Natural killer cell treated with Interleukin-12 subunit alpha and Interleukin-12 subunit beta and Interleukin-15 and Interleukin-18, amount 100 ng/mL, for 72 hours (primary cell): Measurements from ENCODE around the gene SF3B6. TPM values are rescaled to one million over a fixed set of nuclear protein-coding genes. Genes with fewer than 3 reads are reported as not detected.
A peak's percentile ranks its signal among the peaks of the same experiment; 100 is the strongest.
"Not testable (repeated sequence)": the region's sequence is repeated elsewhere in the genome, so short reads cannot be mapped to it uniquely, and the experiment has no call there.

Experiments
- ATAC-seq, 2 donors: fragments of 150-1000 bp; cut with Tn5 transposase in 1 of 2; sonication (Bioruptor Pico), chemical (Tn5 transposase) in 1 of 2; 2 replicates each; pipeline ENCODE4 v1.10.0; 2021
- DNase-seq: peaks from one replicate; pipeline ENCODE4 v3.0.0; 2022; ENCODE audit warnings: low spot score
- H3K27ac Mint-ChIP-seq, 2 donors: 1 replicate in 1 of 2; 2 replicates in 1 of 2; pipeline ENCODE4 v1.8.0; 2022; ENCODE audit warnings: mixed read lengths in 2 of 2, mild to moderate bottlenecking in 1 of 2, moderate library complexity in 1 of 2
- H3K27me3 Mint-ChIP-seq, 2 donors: 1 replicate in 1 of 2; 2 replicates in 1 of 2; pipeline ENCODE4 v1.8.0; 2022; ENCODE audit warnings: mixed read lengths in 2 of 2
- H3K36me3 Mint-ChIP-seq: one replicate; pipeline ENCODE4 v1.8.0; 2022; ENCODE audit warnings: mixed read lengths
- H3K4me1 Mint-ChIP-seq, 2 donors: 1 replicate in 1 of 2; 2 replicates in 1 of 2; pipeline ENCODE4 v1.8.0; 2022; ENCODE audit warnings: low read depth in 2 of 2, mixed read lengths in 2 of 2, mild to moderate bottlenecking in 1 of 2
- H3K4me3 Mint-ChIP-seq: one replicate; pipeline ENCODE4 v1.8.0; 2022; ENCODE audit warnings: mixed read lengths
- H3K9me3 Mint-ChIP-seq: 2 replicates; pipeline ENCODE4 v1.8.0; 2022; ENCODE audit warnings: mixed read lengths
- total RNA-seq, 2 donors: library from RNA; stranded (reverse); gene quantifications; one replicate each; pipeline ENCODE4 v1.2.3, GENCODE V29; 2022

SF3B6 gene
- total RNA-seq: 10 to 100 TPM; 83.1 to 85.8 TPM

GRCh38 chr2:24075915-24076848 is at the start of gene SF3B6:
Gene SF3B6 (minus strand): TSS chr2:24076326. CDS start chr2:24076229, 97 bp downstream.
- DNase-seq (peak; percentile 99), ATAC-seq (peak; percentile 95 to 97)
- H3K27me3 Mint-ChIP-seq: no peaks in the 10 kb centered on the region
- H3K4me1 Mint-ChIP-seq: peaks cover 21 to 27% of the 10 kb centered on the region in 2 donors
- H3K4me3 Mint-ChIP-seq: peak within 1 kb of the TSS; percentile 96
- H3K27ac Mint-ChIP-seq: peak within 1 kb of the TSS; percentile 90 to 92
- no peaks in the 10 kb centered on the region for H3K9me3 Mint-ChIP-seq
- no peaks in the 10 kb centered on the region for H3K36me3 Mint-ChIP-seq

DNA sequence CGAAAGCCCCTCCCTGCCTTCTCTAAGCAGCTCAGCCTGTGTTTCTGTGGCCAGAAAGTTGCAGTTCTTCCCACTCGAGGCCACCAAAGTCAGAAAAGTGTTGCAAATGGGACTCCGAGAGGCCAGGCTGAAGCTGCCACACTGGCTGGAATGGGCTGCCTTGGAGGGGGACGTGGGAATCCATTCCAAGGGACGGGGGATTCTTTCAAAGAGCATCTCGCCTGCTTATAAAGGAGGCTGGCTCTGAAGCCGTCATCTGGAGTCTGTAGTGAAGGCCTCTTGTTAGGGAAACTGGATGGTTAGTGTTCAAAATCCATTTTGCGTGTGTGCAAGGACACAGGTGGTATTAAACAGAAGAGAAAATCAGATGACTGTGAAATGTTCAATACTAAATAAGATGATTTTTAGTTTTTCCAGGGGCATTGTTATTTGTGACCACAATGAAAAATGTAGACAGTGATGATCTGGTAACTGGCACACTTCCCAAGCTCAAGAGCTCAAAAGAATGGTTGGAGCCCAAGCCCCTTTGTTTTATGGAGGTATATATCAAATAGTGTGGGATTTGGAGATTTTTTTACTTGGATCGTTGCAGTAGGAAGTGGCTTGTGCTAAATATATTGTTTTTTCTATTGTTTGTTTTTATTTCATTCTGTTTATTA is 47.9 kb upstream of the SF3B6 start:
- Mint-ChIP-seq H3K36me3 (no peaks in the 10 kb centered on the region), H3K9me3 (no peaks in the 10 kb centered on the region), H3K27ac (peak overlapping the region; percentile 83 to 88), H3K4me3 (peak overlapping the region; percentile 91), H3K27me3 (no peaks in the 10 kb centered on the region), H3K4me1 (peaks cover 13 to 26% of the 10 kb centered on the region in 2 donors)
- no peak for ATAC-seq
- no peak for DNase-seq

- no peaks in the 10 kb centered on the region for H3K9me3 Mint-ChIP-seq
- peaks cover 13 to 25% of the 10 kb centered on the region in 2 donors for H3K4me1 Mint-ChIP-seq
- H3K4me3 Mint-ChIP-seq: peak within 1 kb of the TSS; percentile 92
- ATAC-seq (peak; percentile 97), DNase-seq (peak; percentile 90)
- H3K36me3 Mint-ChIP-seq: no peaks in the 10 kb centered on the region
- peak within 1 kb of the TSS; percentile 90 to 92 for H3K27ac Mint-ChIP-seq
- no peaks in the 10 kb centered on the region for H3K27me3 Mint-ChIP-seq
Observed at GRCh38 chr2:24123195-24123921, 47.2 kb upstream of the SF3B6 start, which contains the start of the genes FAM228B and PFN4. Gene FAM228B (plus strand): TSS chr2:24123469. CDS start chr2:24124362, 893 bp downstream. Gene PFN4 (minus strand): TSS chr2:24123334. CDS start chr2:24122535, 799 bp downstream.

- H3K9me3 Mint-ChIP-seq: no peaks in the 10 kb centered on the region
- no peak for DNase-seq
- peak overlapping the region; percentile 90 to 92 for H3K27ac Mint-ChIP-seq
- H3K27me3 Mint-ChIP-seq: no peaks in the 10 kb centered on the region
- ATAC-seq: no peak
- H3K4me3 Mint-ChIP-seq: peak overlapping the region; percentile 92
- H3K36me3 Mint-ChIP-seq: no peaks in the 10 kb centered on the region
- peaks cover 13 to 25% of the 10 kb centered on the region in 2 donors for H3K4me1 Mint-ChIP-seq
Observed at GRCh38 chr2:24122366-24123194, 46.5 kb upstream of the SF3B6 start.

DNA sequence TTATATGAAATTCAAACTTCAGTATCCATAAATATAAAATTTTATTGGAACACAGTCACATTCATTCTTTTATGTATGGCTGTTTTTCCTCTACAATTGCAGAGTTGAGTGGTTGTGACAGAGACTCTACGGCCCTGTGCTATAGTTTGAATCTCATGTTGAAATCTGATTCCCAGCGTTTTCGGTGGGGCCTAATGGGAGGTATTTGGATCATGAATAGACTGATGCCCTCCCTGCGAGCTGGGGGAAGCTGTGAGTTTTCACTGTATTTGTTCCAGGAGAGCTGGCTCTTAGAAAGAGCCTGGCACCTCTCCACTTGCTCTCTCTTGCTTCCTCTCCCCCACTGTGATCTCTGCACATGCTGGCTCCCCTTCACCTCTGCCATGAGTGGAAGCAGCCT is 45.3 kb upstream of the SF3B6 start:
- H3K27me3 Mint-ChIP-seq: no peaks in the 10 kb centered on the region

DNA sequence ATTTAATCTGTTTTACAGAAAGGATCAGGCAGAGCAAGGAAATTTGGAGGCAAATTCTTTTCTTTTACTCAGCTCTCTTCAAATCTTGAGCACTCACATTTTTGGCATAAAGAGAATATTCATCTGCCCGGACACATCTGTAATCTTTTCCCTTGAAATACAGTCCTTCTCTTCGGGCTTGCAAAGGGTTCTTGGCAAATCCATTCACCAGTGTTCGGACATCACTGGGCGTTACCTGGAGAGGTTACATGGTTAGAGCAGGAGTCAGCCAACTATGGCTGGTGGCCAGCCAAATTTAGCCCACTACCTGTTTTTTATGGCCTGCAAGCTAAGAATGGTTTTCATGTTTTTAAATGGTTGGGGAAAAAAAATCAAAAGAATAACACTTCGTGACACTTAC is 44.9 kb upstream of the SF3B6 start:
- Mint-ChIP-seq H3K9me3 (no peaks in the 10 kb centered on the region), H3K36me3 (no peaks in the 10 kb centered on the region), H3K27me3 (no peaks in the 10 kb centered on the region), H3K4me1 (peaks cover 8 to 25% of the 10 kb centered on the region in 2 donors), H3K4me3 (no peak overlapping the region), H3K27ac (no peak overlapping the region)
- no peak for ATAC-seq
- DNase-seq: no peak

More for the DNA sequence above, 45.3 kb upstream of the SF3B6 start:
- Mint-ChIP-seq H3K36me3 (no peaks in the 10 kb centered on the region), H3K4me1 (peaks cover 8 to 25% of the 10 kb centered on the region in 2 donors), H3K4me3 (no peak overlapping the region), H3K9me3 (no peaks in the 10 kb centered on the region), H3K27ac (no peak overlapping the region)
- ATAC-seq (no peak), DNase-seq (no peak)

- H3K36me3 Mint-ChIP-seq: no peaks in the 10 kb centered on the region
- no peaks in the 10 kb centered on the region for H3K9me3 Mint-ChIP-seq
- H3K4me1 Mint-ChIP-seq: peaks cover under 1 to 6% of the 10 kb centered on the region in 2 donors
- DNase-seq (no peak), ATAC-seq (no peak)
- no peaks in the 10 kb centered on the region for H3K27me3 Mint-ChIP-seq
- H3K4me3 Mint-ChIP-seq: no peak overlapping the region
- H3K27ac Mint-ChIP-seq: no peak overlapping the region
Observed at GRCh38 chr2:24117902-24118301, 41.8 kb upstream of the SF3B6 start.

DNA sequence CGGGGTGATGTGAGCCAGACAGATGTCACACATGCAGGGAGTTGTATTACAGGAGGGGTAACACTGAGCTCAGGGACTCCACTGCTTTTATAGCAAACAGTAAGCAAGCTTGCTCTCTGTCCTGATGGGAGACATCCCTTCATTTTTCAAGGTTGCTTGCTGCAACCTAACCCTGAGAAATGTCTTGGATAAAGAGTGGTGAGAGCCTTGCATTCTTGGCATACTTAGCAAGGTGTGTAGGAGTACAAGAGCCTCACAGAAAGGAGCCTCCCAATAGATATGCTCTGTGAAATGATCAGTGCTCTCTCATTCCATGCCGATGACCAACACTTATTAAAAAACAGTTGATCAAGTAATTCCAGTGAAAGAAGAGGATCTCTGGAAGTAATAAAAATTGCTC is 38.9 kb upstream of the SF3B6 start:
- no peak for DNase-seq
- ATAC-seq: no peak

GRCh38 chr2:24111407-24111901 is 35.3 kb upstream of the SF3B6 start:
- no peak for ATAC-seq
- H3K9me3 Mint-ChIP-seq: peaks cover 4% of the 10 kb centered on the region
- no peak overlapping the region for H3K27ac Mint-ChIP-seq
- H3K27me3 Mint-ChIP-seq: no peaks in the 10 kb centered on the region
- DNase-seq: no peak
- H3K4me1 Mint-ChIP-seq: peaks cover 0 to 3% of the 10 kb centered on the region in 2 donors
- no peak overlapping the region for H3K4me3 Mint-ChIP-seq
- peaks cover 17% of the 10 kb centered on the region for H3K36me3 Mint-ChIP-seq

More for the DNA sequence above, 38.9 kb upstream of the SF3B6 start:
- Mint-ChIP-seq H3K4me3 (no peak overlapping the region), H3K36me3 (no peaks in the 10 kb centered on the region), H3K27ac (no peak overlapping the region), H3K9me3 (no peaks in the 10 kb centered on the region), H3K4me1 (peaks cover 0 to 3% of the 10 kb centered on the region in 2 donors), H3K27me3 (no peaks in the 10 kb centered on the region)

- no peak for DNase-seq
- H3K27me3 Mint-ChIP-seq: no peaks in the 10 kb centered on the region
- no peak overlapping the region for H3K4me3 Mint-ChIP-seq
- no peak overlapping the region for H3K27ac Mint-ChIP-seq
- H3K36me3 Mint-ChIP-seq: peaks cover 19% of the 10 kb centered on the region
- H3K4me1 Mint-ChIP-seq: peaks cover 0 to 3% of the 10 kb centered on the region in 2 donors
- no peak for ATAC-seq
- H3K9me3 Mint-ChIP-seq: peaks cover 7% of the 10 kb centered on the region
Observed at GRCh38 chr2:24110660-24111303, 34.7 kb upstream of the SF3B6 start.

- peaks cover 24% of the 10 kb centered on the region for H3K36me3 Mint-ChIP-seq
- not testable (repeated sequence) for H3K27me3 Mint-ChIP-seq, DNase-seq, H3K4me1 Mint-ChIP-seq, H3K27ac Mint-ChIP-seq, H3K4me3 Mint-ChIP-seq, H3K9me3 Mint-ChIP-seq, ATAC-seq
Observed at GRCh38 chr2:24109431-24109830, 33.3 kb upstream of the SF3B6 start.

DNA sequence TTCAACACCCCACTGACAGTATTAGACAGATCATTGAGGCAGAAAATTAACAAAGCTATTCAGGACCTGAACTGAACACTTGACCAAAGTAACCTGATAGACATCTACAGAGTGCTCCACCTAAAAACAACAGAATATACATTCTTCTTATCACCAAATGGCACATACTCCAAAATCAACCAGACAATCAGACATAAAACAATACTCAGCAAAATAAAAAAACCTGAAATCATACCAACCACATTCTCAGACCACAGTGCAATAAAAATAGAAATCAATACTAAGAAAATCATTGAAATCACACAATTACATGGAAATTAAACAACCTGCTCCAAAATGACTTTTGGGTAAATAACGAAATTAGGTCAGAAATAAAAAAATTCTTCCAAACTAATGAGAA is 31.2 kb upstream of the SF3B6 start:
- Mint-ChIP-seq H3K4me1 (no peaks in the 10 kb centered on the region), H3K4me3 (no peak overlapping the region), H3K9me3 (peaks cover 7% of the 10 kb centered on the region), H3K27ac (no peak overlapping the region), H3K36me3 (peaks cover 24% of the 10 kb centered on the region), H3K27me3 (no peaks in the 10 kb centered on the region)
- DNase-seq: no peak
- no peak for ATAC-seq
